ENCODE results near the gene ARAP2. TPM values are rescaled to one million over a fixed set of nuclear protein-coding genes. Genes with fewer than 3 reads are reported as not detected.

Gene ARAP2
- total RNA-seq, 1 experiment from 2014 or later = 13.6 TPM

GRCh38 chr4:36244257-36245082 is at the start of gene ARAP2 (continued):
- TF ChIP-seq ZBTB33 (IDR thresholded peaks at IDR 0.05; ENCODE audit: extremely low read depth, insufficient replicate concordance, low read length) (no peak), POLR2AphosphoS5 (IDR thresholded peaks at IDR 0.05; ENCODE audit: low read depth, low read length) (peak; percentile 51), RAD21 (IDR thresholded peaks at IDR 0.05; ENCODE audit: low read depth) (0 out of 2 replicates have a peak, but pooled peaks have one; percentile 8), SIN3A (IDR thresholded peaks at IDR 0.05; ENCODE audit: low read depth) (peak; percentile 58; the same call in 1 of the 2 replicates)

- no peak for ATAC-seq
- no peak overlapping the region for H3K9ac ChIP-seq (ENCODE audit: low read length)
- no peak overlapping the region for H3K4me2 ChIP-seq (ENCODE audit: low read length)
- H3K9me2 ChIP-seq (ENCODE audit: insufficient read depth) = no peaks in the 10 kb centered on the region
- H3K9me3 ChIP-seq (ENCODE audit: control insufficient read depth in 1 of 2, insufficient read depth in 1 of 2, low read depth in 1 of 2, low read length in 2 of 2) = no peaks in the 10 kb centered on the region
- no peaks in the 10 kb centered on the region for H3K4me1 ChIP-seq (ENCODE audit: control insufficient read depth in 1 of 2, insufficient read depth in 2 of 2, low read length in 2 of 2)
- H3K27ac ChIP-seq (ENCODE audit: low read depth, low read length) = no peak overlapping the region
- CTCF ChIA-PET = no interaction called here
- H3K4me3 ChIP-seq (replicated peaks in 1 of 2; ENCODE audit: low read depth in 1 of 2, low read length in 2 of 2) = no peak overlapping the region
- POLR2A ChIA-PET = no interaction called here
- peak overlapping the region; percentile 1 for H2AFZ ChIP-seq (ENCODE audit: low read depth, low read length, poor library complexity, severe bottlenecking)
- no peaks in the 10 kb centered on the region for H3K36me3 ChIP-seq (ENCODE audit: control insufficient read depth in 1 of 2, insufficient read depth in 2 of 2, low read length in 2 of 2)
- H4K20me1 ChIP-seq (ENCODE audit: insufficient read depth) = no peaks in the 10 kb centered on the region
- no peaks in the 10 kb centered on the region for H3K79me2 ChIP-seq (ENCODE audit: insufficient read depth, low read length)
- TF ChIP-seq EZH2 (IDR thresholded peaks at IDR 0.05) (no peak), EGR1 (IDR thresholded peaks at IDR 0.05; ENCODE audit: low read depth) (no peak), ELF1 (IDR thresholded peaks at IDR 0.05; ENCODE audit: borderline replicate concordance, low read depth) (no peak)
- no TSS peak for BruUV-seq (replicated peaks)
- RAD21 ChIA-PET (ENCODE audit: low non-redundant PET in 1 of 2, low total read pairs in 2 of 2, uncharacterized antibody in 2 of 2, unreplicated experiment in 2 of 2) = no interaction called here
- intact Hi-C loops (cut with micrococcal nuclease) = no loop called here
- DNase-seq (ENCODE audit: low read depth, low spot score) = no peak
- no peaks in the 10 kb centered on the region for H3K27me3 ChIP-seq (ENCODE audit: insufficient read depth, low read length)
These were observed 48.4 kb upstream of the ARAP2 start for GRCh38 chr4:36292556-36293188.

Measured in HCT116 (cell line).